Non-pigmented ciliary epithelial cell (primary cell): Measurements from ENCODE around the gene DIP2C.
"Not testable (repeated sequence)": the region's sequence is repeated elsewhere in the genome, so short reads cannot be mapped to it uniquely, and the experiment has no call there.

ENCODE experiments used
- DNase-seq: peaks from one replicate; pipeline ENCODE4 v3.0.0-alpha.2; 2010; ENCODE audit warnings: low read depth

The DIP2C gene

DNA sequence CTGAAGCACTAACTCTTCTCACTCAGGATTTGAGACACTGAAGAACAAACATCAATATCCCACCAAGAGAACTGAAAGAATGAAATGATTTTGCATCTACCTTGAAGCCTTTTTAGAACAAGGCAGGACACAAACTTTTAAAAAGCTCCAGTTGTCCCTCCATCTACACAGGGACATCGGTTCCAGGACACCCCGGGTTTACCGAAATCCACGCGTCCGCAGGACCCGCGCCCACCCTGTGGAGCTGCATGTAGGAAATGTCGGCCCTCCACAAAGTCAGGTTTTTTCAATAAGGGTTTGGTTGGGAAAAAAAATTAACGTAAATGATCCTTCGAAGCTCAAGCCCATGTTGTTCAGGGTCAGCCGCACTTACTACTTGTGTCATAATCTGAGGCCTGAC lies 94.0 kb downstream of the DIP2C start:
- no peak for DNase-seq

GRCh38 chr10:594584-595270 lies 94.7 kb downstream of the DIP2C start:
- no peak for DNase-seq

DNA sequence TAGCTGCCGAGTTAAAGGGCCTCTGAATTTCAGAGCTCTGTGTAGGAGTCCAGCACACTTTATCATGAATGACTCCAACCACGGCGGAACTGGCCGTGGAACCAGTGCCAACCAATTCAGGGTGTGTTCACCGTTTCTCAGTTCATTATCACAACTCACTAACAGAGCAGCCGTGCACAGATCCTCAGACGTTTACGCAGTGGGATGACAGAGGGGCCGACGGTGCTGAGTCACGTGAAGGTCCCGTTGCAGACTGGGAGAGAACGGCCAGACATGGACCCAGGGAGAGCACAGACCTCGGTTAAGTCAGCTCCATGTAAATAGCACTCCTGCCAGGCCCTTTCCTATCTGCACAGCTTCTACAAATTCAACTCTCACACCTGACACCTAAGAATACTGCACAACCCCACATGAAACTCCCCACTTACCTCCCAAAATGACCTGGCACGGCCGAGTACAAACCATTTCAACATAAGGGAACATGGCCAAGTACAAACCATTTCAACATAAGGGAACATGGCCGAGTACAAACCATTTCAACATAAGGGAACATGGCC lies 95.5 kb downstream of the DIP2C start:
- no peak for DNase-seq

DNA sequence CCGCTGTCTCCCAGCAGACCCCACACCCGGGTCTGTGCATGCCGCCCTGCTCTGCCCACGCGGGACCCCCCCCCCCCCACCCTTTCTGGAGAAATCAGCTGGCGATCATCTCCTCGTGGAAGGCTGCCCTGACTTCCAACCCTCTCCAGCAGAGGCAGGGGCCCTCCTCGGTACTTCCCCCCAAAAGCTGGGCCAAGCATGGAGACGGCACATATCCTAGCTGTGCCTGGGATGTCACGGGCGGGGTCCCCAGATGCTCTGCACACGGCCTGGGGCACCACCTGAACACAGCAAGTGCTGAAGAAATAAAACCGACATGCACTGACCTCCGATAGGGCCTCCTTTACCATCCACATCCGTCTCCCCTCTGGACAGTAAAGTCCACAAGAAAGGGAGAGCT lies 96.0 kb downstream of the DIP2C start:
- DNase-seq: no peak

DNA sequence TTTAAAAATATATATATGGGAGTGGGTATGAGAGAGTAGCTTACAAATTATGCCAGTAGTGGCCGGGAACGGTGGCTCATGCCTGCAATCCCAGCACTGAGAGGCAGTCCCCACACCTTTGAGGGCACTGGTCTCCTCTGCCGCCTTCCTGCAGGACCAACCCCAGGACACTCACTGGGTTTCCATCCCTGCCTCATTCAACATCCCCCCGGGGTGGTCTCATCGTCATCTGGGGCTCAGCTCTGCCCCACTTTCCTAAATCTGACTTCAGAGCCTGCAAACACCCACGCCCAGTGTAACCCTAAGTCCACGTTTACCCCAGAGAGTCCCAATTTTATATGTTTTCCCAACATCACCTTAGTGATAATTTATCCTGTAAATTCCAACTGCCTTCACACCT lies 96.5 kb downstream of the DIP2C start:
- no peak for DNase-seq

DNA sequence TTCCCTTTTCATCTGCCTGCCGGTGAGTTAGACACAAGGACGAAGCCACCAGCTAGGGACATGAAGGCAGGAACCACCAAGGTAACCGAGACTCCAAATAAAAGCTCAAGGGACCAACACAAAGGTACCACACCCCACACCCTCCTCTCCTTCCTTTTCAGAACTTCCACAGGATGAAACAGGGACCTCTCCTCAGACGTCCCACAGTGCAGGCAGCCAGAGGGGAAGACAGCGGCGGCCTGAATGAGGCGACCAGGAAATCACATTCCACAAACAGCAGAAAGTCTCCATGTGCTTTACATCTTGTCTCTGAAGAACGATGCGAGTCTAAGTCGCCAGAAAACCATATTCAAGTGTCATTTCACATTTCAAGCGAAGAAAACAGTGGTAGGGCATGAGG lies 97.8 kb downstream of the DIP2C start:
- no peak for DNase-seq

DNA sequence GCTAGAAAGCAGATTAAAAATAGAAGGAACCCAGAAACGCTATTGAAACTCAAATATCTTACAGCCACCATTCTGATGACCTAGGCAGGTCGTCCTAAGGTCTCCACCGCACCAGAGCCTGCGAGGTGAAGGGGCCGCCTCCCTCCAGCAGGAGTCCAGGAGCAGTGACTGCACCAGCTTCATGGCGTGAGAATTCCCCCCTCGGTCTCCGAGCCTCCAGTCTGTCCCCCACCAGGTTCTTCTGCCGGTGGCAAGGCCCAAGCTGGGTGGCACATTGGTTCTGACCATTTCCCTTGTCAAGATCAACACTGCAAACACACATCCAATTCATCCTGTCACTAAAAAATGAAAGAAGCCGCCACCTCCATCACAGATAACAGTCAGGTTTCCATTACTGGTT lies 98.7 kb downstream of the DIP2C start:
- DNase-seq: no peak

GRCh38 chr10:589961-590680 lies 99.3 kb downstream of the DIP2C start:
- DNase-seq: no peak

DNA sequence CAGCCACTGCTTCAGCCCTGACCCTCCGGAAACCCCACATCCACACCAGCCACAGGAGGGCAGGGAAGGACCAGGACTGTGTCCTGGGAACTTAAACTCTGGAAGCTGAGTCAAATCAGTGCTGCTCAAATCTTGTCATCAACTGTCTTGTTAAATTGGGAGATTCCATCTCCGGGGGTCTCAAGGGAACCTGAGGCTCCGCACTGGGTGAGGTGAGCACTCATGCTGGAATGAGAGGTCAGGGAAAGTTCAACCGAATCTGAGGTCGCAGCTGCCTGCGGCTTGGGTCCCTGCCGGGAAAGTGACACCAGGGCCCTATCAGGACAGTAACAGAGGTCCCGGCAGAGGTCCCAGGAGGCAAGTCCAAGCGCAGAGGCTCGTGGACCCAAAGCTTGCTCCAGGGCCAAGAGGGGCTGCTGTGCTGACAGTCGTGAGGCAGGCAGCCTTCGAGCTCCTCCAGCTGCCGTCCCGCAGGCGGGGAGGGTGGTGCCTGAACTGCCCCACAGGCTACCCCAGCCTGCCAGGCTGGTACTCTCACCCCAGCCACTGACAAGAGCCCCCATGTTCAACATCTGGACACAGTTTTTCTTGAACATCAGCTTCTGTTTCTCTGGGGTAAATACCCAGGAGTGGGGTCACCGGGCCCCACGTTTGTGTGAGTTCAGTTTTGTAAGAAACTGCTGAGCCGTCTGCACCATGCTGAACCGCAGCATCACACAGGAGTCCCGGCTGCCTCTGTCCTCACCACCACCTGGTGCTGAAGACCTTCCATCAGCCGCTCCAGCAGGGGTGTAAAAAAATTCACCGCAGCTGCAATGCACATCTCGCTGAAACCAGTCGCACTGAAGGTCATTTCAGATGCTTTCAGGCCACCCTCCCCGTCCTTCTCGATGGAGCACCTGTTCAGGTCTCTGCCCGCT lies 101.0 kb downstream of the DIP2C start:
- DNase-seq: no peak

DNA sequence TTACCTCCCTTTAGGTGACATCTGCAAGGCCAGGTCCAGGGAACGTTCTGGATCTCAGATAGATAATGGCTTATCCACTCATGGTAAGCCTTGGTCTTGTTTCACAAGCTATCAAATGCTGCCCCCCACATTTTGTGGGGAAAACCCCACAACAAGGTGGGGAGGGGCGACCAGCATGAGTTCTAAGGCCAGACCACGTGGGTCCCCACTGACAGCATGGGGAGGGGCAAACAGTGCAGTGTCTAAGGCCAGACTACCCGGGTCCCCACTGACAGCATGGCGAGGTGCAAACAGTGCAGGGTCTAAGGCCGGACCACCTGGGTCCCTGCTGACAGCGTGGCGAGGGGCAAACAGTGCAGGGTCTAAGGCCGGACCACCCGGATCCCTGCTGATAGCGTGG lies 102.8 kb downstream of the DIP2C start:
- no peak for DNase-seq

- no peak for DNase-seq
Observed at GRCh38 chr10:586151-586550, 103.3 kb downstream of the DIP2C start.

GRCh38 chr10:585502-585901 lies 104.0 kb downstream of the DIP2C start:
- no peak for DNase-seq

DNA sequence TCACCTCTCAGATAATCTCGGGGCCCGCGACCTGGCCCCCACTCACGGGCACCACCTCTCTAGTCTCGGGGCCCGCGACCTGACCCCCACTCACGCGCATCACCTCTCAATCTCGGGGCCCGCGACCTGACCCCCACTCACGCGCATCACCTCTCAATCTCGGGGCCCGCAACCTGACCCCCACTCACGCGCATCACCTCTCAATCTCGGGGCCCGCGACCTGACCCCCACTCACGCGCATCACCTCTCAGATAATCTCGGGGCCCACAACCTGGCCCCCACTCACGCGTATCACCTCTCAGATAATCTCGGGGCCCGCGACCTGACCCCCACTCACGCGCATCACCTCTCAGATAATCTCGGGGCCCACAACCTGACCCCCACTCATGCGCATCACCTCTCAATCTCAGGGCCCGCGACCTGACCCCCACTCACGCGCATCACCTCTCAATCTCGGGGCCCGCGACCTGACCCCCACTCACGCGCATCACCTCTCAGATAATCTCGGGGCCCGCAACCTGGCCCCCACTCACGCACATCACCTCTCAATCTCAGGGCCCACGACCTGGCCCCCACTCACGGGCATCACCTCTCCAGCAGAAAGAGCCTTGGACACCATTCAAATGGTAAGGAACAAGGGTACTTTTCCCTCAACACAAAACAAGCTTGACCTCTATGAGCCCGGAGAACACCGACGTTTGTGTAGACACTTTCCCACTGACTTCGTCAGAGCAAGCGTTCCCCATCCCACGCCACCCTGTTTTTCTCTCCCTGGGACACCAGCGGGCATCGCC lies 104.8 kb downstream of the DIP2C start:
- DNase-seq: not testable (repeated sequence)

DNA sequence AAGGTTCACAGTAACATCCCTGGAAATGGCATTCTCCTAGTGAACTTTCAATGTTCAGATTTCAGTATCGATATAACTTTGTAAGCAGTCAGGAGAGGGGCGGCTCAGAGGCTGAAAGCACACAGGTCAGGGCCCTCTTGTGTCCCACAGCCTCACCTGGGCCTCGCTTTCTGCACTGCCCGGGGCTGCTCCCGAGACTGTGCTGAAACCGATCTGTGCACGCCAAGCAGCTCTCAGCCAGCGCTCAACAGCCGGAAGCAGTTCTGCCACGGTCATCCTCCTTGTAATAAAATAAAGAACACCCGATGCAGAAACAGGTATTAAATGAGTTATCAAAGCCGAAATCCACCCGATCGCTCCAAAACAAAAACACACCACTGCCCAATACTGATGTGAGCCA lies 106.0 kb downstream of the DIP2C start:
- DNase-seq: no peak

- DNase-seq: no peak
Observed at GRCh38 chr10:581776-582330, 107.6 kb downstream of the DIP2C start.

DNA sequence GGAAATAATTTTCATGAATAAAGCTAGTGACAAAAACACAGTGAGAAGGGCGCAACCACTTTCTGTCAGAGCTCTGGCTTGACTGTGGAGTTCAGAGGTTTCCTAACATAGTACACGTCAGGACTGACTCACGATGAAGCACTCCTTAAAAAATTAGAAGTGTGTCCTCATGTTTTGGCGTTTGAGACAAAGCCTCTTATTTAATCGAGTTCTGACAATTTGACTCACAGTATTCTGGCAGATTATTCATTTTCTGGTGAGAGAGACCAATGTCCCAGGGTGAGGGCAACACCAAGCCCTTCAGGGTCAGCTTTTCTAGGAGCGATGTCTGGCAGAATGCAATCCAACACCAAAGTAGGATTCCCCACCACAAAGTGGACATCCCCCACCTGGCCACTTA lies 108.7 kb downstream of the DIP2C start:
- DNase-seq: peak; percentile 65

DNA sequence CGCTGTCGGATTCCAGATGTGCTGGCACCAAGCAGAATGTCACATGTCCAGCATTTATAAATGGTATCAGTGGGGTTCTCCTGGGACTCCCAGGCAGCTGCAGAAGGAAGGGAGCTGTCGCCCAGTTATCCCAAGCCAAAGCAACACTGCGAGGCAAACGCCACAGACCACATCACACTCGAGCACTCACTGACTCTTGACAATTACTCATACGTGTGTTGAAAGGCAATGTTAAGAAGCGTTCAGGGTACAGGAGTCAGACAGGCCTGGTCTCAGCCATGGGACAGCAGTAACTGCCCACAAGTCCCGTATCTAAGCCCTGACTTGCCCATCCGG lies 113.4 kb downstream of the DIP2C start:
- no peak for DNase-seq

DNA sequence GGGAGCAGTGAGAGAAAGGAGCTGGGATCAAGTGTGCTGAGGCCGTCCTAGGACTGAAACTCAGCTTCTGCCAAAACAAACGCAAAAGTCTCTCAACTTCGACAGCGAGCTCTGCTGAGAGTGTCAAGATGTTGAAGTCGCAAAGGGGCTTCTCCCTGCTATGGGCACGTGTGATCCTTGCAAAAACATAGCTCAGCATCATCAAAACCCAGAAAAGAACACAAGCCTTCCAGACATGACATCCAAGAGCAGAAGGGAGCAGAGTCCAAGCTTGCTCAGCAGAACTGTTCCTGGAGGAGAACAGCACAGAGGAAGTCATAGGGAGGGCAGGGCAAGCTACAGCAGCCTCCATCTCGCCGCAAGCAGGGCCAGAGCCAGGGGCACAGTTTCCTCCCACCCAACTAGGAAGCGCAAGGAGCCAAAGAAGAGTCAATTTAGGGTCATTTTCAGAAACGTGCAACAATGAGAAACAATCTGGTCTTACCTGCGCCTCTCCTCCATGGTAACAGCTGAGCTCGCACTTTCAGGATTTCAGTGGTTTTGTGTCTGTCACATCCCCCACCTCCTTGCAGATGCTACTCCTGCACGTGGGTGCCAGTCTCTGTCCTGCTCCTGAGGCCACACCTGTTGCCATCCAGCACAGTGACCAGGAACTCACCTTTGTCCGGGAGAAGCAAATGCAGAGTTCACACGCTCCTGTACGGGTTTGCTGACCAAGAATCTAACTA lies 113.9 kb downstream of the DIP2C start:
- DNase-seq: no peak

- no peak for DNase-seq
Observed at GRCh38 chr10:572696-573095, 116.8 kb downstream of the DIP2C start.

- no peak for DNase-seq
Observed at GRCh38 chr10:571688-572451, 117.6 kb downstream of the DIP2C start.
